HG03354 (cell line): Measurements from ENCODE around the gene MPL.
A peak's percentile ranks its signal among the peaks of the same experiment; 100 is the strongest.
"Not testable (repeated sequence)": the region's sequence is repeated elsewhere in the genome, so short reads cannot be mapped to it uniquely, and the experiment has no call there.

Experiments used
- ATAC-seq: cut with Tn5 transposase; IDR thresholded peaks from one replicate; pipeline ENCODE4 v1.9.1; 2021; ENCODE audit warnings: mild to moderate bottlenecking; ENCODE audit not compliant: unreplicated experiment, poor library complexity, severe bottlenecking

MPL gene

GRCh38 chr1:43369779-43370178 lies 32.2 kb downstream of the MPL start:
- not testable (repeated sequence) for ATAC-seq

- ATAC-seq, result no peak
These were observed 32.9 kb downstream of the MPL start for GRCh38 chr1:43370564-43370963.

GRCh38 chr1:43372172-43372571 lies 34.6 kb downstream of the MPL start:
- ATAC-seq, result no peak

DNA sequence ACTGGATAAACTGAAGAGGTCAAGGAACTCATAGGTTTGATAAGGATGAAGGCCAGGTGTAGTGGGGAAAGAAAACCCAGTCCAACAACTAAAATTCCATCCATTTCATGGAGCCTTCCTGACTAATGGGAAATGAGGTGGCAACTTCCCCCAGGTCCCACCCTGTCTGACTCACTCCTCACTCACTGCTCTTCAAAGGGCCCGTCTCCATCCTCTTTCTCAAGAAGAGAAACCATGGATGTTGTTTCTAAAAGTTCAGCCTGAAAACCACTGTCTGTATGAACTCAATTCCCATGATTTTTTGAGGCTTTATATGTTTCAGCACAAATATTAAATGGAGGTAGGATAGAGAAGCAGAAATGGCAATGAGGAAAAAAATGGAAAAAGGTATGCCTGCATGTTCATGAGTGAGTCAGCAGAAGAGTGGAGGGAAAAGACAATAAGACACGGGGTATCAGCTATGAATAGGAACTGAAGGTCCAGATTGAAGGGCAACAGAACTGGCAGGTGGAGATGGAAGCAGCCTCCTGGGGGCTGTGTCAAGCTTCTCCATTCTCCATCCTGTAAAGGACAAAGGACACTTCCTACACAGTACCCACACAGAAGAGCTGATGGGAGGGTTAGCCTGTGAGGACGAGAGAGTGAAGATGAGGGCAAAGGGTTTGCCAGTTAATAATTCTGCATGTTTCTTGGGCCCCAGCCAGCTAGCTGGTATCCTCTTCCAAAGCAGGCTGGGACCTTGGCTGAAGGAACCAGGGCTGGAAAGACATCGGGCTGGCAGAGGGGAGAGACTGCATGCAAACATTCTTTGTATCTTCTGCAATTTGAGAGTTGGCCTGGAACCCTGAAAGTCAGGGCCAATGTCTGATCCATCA lies 35.7 kb downstream of the MPL start:
- no peak for ATAC-seq

DNA sequence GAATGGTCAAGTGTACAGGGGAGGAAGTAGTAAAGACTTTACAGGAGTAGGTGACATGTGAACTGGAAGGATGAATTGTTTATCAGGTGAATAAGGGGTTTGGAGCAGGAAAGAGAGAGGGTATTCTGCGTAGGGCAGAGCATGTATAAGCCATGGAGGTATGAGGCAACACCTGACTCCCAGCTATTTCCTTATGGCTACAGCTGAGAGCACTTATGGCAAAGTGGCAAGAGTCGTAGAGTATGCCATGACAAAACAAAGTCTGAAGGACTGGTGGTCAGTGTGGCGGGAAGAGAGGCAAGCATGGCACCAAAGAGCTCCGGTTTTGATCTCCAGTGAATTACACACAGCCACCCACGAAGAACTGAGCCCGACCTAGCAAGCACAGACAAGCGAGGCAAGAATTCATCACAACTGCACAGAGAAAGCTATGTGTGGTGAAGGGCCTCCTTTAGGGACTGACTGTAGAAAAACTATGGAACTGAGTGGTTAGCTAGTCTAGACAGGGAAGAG lies 39.2 kb downstream of the MPL start:
- no peak for ATAC-seq

DNA sequence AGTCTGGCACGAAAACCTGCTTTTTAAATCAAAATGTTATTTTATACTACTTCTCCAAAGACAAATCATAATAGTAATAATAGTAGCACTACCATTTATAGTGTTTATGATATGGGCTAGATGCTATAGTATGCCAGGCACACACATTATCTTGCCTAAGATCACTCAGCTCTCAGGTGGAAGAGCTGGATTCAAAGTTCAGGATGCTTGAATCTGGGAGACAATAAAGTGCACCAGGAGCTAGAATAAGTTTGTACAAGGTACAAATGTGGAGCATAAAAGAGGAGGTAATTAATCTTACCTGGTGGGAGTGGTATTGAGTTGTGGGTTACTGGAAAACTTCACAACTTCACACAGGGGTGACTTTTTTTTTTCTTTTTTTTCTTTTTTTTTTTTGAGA lies 40.2 kb downstream of the MPL start:
- no peak for ATAC-seq

DNA sequence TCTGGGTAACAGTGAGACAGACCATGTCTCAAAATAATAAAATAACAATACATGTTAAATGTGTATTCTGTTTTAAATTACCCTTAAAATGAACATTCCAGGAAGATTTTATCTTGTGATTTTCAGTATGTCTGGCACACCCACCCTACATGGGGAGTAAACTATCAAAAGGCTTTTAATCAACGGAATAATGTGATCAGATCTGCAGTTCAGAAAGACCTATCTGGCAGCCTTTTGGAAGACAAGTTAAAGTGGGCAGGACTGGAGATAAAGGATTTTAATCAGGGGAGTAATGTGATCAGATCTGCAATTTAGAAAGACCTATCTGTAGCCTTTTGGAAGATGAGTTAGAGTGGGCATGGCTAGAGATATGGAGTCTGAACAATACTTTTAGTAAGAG lies 41.9 kb downstream of the MPL start:
- no peak for ATAC-seq

GRCh38 chr1:43381612-43382011 lies 44.0 kb downstream of the MPL start:
- no peak for ATAC-seq

- ATAC-seq, result no peak
These were observed 44.6 kb downstream of the MPL start for GRCh38 chr1:43382027-43382779.

DNA sequence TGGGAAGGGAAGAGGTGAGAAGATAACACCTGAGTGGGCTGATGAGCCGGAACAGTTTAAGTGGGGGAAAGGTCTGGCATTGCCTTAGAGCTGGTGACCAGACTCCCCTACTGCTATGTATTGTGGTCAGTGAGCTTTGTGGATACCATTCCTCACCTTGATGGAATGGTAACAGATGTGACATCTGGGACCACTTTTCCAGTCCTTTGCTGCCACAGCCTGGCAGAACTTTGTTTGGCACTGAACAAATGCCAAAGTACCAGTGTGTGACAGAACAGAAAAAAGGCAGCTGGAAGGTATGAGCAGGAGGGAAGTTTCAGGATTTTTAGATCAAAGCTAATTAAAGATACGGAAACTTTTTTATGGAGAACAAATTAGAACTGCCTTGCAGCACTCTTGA lies 45.8 kb downstream of the MPL start:
- no peak for ATAC-seq

- no peak for ATAC-seq
These were observed 49.1 kb downstream of the MPL start for GRCh38 chr1:43386676-43387075.

GRCh38 chr1:43387976-43388599 lies 50.5 kb downstream of the MPL start:
- no peak for ATAC-seq

DNA sequence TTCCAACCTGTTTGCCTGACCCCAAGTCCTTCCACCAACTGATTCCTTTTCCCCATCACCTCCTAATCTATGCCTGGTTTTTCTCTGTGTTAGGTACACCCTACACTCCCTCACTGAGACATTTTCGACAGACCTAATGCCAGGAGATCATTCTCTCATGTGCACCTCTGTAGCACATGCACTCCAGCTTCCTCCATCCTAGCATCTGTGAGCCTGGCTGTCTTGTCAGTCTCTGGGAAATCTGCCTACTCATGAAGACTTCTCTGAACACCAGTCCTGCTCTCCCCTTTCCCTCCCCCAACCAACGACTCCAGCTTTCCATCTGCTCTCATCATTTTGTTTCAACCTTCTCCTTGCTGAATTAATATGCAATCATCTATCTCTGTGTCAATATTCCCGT lies 51.0 kb downstream of the MPL start:
- ATAC-seq, result no peak

DNA sequence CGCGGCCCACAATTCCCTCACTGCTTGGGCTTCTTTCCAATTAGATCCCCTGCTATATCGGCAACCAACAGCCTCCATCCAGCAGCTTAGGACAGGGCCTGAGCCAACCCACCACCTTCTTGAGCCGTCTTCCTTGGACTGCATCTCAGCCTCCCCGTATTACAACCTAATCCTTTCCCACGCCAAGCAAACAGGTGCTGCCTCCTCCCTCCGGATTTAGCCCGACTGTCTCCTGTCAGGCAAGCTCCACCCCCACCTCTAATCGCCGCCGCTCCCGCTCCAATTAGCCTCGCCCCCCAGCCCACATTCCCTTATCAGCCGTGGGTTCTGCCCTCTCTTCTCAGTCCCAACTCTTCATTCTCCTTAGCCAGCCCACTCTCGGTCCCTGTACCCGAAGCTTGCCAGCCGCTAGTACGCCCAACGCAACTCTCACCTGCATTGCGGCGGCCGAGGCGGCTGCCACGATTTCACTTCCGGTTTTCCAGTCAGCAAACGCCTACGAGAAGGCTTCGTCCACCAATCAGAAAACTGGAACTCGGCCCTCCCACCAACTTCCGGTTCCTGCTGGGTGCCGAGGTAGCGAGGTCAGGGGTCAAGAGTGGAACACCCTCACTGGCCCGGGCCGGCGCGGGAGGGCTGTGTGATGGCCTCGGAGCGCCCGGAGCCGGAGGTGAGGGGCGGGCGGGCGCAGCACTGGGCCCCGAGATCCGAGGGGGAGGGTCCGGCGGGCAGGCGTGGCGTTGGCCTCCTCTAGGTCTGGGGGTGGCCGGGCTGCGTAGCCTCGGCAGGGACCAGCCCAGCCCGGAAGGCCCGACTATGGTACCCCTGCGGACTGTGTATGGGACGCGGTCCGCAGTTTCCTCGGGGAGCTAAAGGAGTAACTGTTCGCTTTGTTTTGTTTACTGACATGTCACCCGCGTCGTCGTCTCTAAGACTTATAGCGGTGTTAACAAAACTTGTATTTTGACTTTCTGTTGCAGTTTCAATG lies 52.0 kb downstream of the MPL start, which contains the start of the genes MED8 and SZT2:
TSS of gene MED8 (minus strand) at position 475 of the 988 bp plus-strand sequence. CDS start at position 439, 36 bp downstream.
TSS of gene SZT2 (plus strand) at position 574 of the 988 bp plus-strand sequence. CDS start at position 644, 70 bp downstream.
- ATAC-seq, result peak; percentile 96

DNA sequence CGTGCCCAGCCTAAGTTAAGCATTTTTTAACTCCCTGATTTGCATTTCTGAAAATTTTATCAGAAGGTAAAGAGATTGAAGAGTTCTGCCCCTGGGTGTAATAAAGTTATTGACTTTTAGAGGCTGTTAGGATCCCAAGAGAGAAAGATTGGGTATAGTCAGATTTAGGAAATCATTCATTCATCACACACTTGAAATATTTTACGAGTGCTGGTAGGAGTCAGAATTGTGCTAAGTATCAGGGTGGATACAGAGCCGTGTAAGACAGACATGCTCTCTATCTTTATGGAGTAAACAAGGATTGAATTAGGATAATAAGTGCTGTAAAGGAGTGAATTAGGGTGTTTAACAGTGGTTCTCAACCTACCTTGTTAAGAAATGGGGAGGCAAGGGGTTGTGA lies 55.1 kb downstream of the MPL start:
- no peak for ATAC-seq

GRCh38 chr1:43395523-43395922 lies 57.9 kb downstream of the MPL start:
- ATAC-seq, result no peak

DNA sequence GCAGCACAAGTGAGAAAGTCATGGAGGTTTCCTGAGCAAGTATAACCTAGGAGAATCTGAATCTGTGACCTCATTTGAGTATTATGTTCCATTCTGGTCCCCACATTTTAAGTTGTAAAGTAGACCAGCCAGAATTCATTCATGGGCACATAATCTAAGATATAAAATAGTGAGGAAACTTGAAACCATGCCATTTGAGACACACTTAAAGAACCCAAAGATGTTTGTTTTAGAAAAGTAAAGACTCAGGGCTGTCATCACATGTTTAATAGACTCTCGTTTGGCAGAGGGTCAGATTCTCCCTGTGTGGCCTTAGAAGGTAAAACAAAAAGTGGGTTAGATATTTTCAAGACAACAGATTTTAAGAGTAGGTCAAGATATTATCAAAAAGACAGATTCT lies 58.4 kb downstream of the MPL start:
- ATAC-seq, result no peak

- ATAC-seq, result no peak
These were observed 60.6 kb downstream of the MPL start for GRCh38 chr1:43398227-43398626.

- ATAC-seq, result not testable (repeated sequence)
These were observed 62.8 kb downstream of the MPL start for GRCh38 chr1:43400441-43400840.
